Caco-2 (cell line): ENCODE results near the gene NOL3. TPM values are rescaled to one million over a fixed set of nuclear protein-coding genes. Genes with fewer than 3 reads are reported as not detected.

Experiments
- BruUV-seq: library from RNA; stranded (reverse); fragments of 400-500 nt; replicated peaks from 2 replicates; lab custom pipeline; 2021; lab: Mats Ljungman, UMichigan
- CTCF ChIA-PET: fragments of 300-600 bp; sonication (Branson Sonifier 250); formaldehyde crosslinking; loops from one replicate; lab custom pipeline; 2022; ENCODE audit warnings: antibody characterized with exemption; lab: Charles Lee
- POLR2A ChIA-PET: fragments of 300-600 bp; sonication (Branson Sonifier 250); formaldehyde crosslinking; loops from one replicate; lab custom pipeline; 2022; ENCODE audit warnings: antibody characterized with exemption; lab: Charles Lee
- DNase-seq, 2 experiments: peaks; one replicate each; pipeline versions ENCODE4 v3.0.0 to v3.0.0-alpha.2; 2020 to 2022
- H3K27me3 ChIP-seq: replicated peaks from 2 replicates; pipeline ENCODE4 v1.6.0; 2011; ENCODE audit warnings: low read length; ENCODE audit not compliant: control insufficient read depth, insufficient read depth
- H3K36me3 ChIP-seq: 2 replicates; pipeline ENCODE4 v1.5.1; 2011; ENCODE audit warnings: low read length; ENCODE audit not compliant: control insufficient read depth, insufficient read depth
- H3K4me1 ChIP-seq: fragments of 250-450 bp; sonication (Bioruptor Pico); 2 replicates; pipeline ENCODE4 v1.5.1; 2020; ENCODE audit warnings: mild to moderate bottlenecking
- H3K4me3 ChIP-seq: 2 replicates; pipeline ENCODE4 v1.5.1; 2011; ENCODE audit warnings: low read depth, mild to moderate bottlenecking, control low read depth, low read length
- H3K9me3 ChIP-seq: fragments of 250-450 bp; sonication (Bioruptor Pico); 2 replicates; pipeline ENCODE4 v1.5.1; 2020; ENCODE audit warnings: mild to moderate bottlenecking, moderate library complexity
- H3K27ac Mint-ChIP-seq: one replicate; pipeline ENCODE4 v1.8.0; 2022; ENCODE audit warnings: mixed read lengths; ENCODE audit not compliant: unreplicated experiment
- H3K27me3 Mint-ChIP-seq: one replicate; pipeline ENCODE4 v1.8.0; 2022; ENCODE audit warnings: mixed read lengths; ENCODE audit not compliant: insufficient read depth, unreplicated experiment
- H3K36me3 Mint-ChIP-seq: one replicate; pipeline ENCODE4 v1.8.0; 2022; ENCODE audit warnings: mild to moderate bottlenecking, mixed read lengths; ENCODE audit not compliant: insufficient read depth, unreplicated experiment
- H3K4me1 Mint-ChIP-seq: one replicate; pipeline ENCODE4 v1.8.0; 2022; ENCODE audit warnings: low read depth, mixed read lengths; ENCODE audit not compliant: unreplicated experiment
- H3K4me3 Mint-ChIP-seq: one replicate; pipeline ENCODE4 v1.8.0; 2022; ENCODE audit warnings: mild to moderate bottlenecking, moderate library complexity, mixed read lengths; ENCODE audit not compliant: unreplicated experiment
- H3K9me3 Mint-ChIP-seq: one replicate; pipeline ENCODE4 v1.8.0; 2022; ENCODE audit warnings: mixed read lengths; ENCODE audit not compliant: unreplicated experiment
- CTCF ChIP-seq, 2 experiments: fragments of 200-600 bp in 1 of 2; IDR thresholded peaks; 1 replicate in 1 of 2; 2 replicates in 1 of 2; pipeline versions ENCODE4 v1.5.1 to v1.8.0; 2011 to 2022; ENCODE audit warnings: antibody characterized with exemption in 1 of 2, control low read depth in 1 of 2, inconsistent platforms in 1 of 2, low read depth in 1 of 2, low read length in 1 of 2, mild to moderate bottlenecking in 1 of 2, moderate library complexity in 1 of 2; ENCODE audit not compliant: insufficient read depth in 1 of 2, severe bottlenecking in 1 of 2, unreplicated experiment in 1 of 2
- intact Hi-C: fragments of 100-400 bp; cut with micrococcal nuclease; formaldehyde crosslinking; loops from one replicate; pipeline ENCODE4 v1.10.0; 2022; ENCODE audit not compliant: unreplicated experiment
- total RNA-seq: library from RNA; stranded (reverse); gene quantifications from 2 replicates; pipeline ENCODE4 v1.2.3, GENCODE V29; 2022

The NOL3 gene
- total RNA-seq, 1 experiment from 2014 or later: 17.4 TPM

GRCh38 chr16:67211674-67212073 is 41.3 kb downstream of the NOL3 start:
- BruUV-seq: no TSS peak
- ChIA-PET POLR2A (no interaction called here), CTCF (interaction anchor here (0.7 to 2.5 kb wide), 2 partner anchors 13 to 258 kb away, joined by 3 to 5 read pairs; partner anchors contain the start of gene ELMO3)
- H3K9me3 Mint-ChIP-seq: no peaks in the 10 kb centered on the region
- H3K4me1 Mint-ChIP-seq: peaks cover 8% of the 10 kb centered on the region
- intact Hi-C loops: no loop called here
- no peak overlapping the region for H3K4me3 Mint-ChIP-seq
- H3K27me3 Mint-ChIP-seq: no peaks in the 10 kb centered on the region
- Histone ChIP-seq H3K36me3 (no peaks in the 10 kb centered on the region), H3K4me3 (no peak overlapping the region), H3K27me3 (no peaks in the 10 kb centered on the region), H3K4me1 (peaks cover 28% of the 10 kb centered on the region; the same call in 1 of the 2 replicates), H3K9me3 (no peaks in the 10 kb centered on the region)
- no peak overlapping the region for H3K27ac Mint-ChIP-seq
- no peak for TF ChIP-seq CTCF (IDR thresholded peaks at IDR 0.05; ENCODE audit: insufficient read depth in 1 of 2, low read depth in 1 of 2, low read length in 1 of 2, severe bottlenecking in 1 of 2, unreplicated experiment in 1 of 2)
- H3K36me3 Mint-ChIP-seq: peaks cover 20% of the 10 kb centered on the region
- DNase-seq: no peak

- ChIA-PET CTCF (interaction anchor here (2.5 kb wide), 1 partner anchor 14 kb away, joined by 5 read pairs; the partner anchor contains the start of gene ELMO3), POLR2A (no interaction called here)
- Histone ChIP-seq H3K9me3 (no peaks in the 10 kb centered on the region), H3K4me3 (no peak overlapping the region), H3K4me1 (peaks cover 17% of the 10 kb centered on the region; the same call in 1 of the 2 replicates), H3K36me3 (no peaks in the 10 kb centered on the region), H3K27me3 (no peaks in the 10 kb centered on the region)
- peaks cover 14% of the 10 kb centered on the region for H3K36me3 Mint-ChIP-seq
- H3K9me3 Mint-ChIP-seq: no peaks in the 10 kb centered on the region
- BruUV-seq: no TSS peak
- H3K4me3 Mint-ChIP-seq: no peak overlapping the region
- H3K27ac Mint-ChIP-seq: no peak overlapping the region
- peaks cover 7% of the 10 kb centered on the region for H3K4me1 Mint-ChIP-seq
- no peak for DNase-seq
- no peaks in the 10 kb centered on the region for H3K27me3 Mint-ChIP-seq
- no peak for TF ChIP-seq CTCF (IDR thresholded peaks at IDR 0.05; ENCODE audit: insufficient read depth in 1 of 2, low read depth in 1 of 2, low read length in 1 of 2, severe bottlenecking in 1 of 2, unreplicated experiment in 1 of 2)
- intact Hi-C loops: no loop called here
These were observed 42.4 kb downstream of the NOL3 start for GRCh38 chr16:67212766-67213165.

- DNase-seq: no peak
- H3K4me1 Mint-ChIP-seq: peaks cover 7% of the 10 kb centered on the region
- peaks cover 15% of the 10 kb centered on the region; the same call in 1 of the 2 replicates for H3K4me1 ChIP-seq
- H3K36me3 ChIP-seq: no peaks in the 10 kb centered on the region
- no peaks in the 10 kb centered on the region for H3K9me3 ChIP-seq
- intact Hi-C loops: no loop called here
- H3K4me3 Mint-ChIP-seq: no peak overlapping the region
- H3K27me3 Mint-ChIP-seq: no peaks in the 10 kb centered on the region
- CTCF ChIA-PET: no interaction called here
- POLR2A ChIA-PET: interaction anchor here (1.0 kb wide), 1 partner anchor 13 kb away, joined by 4 read pairs; the partner anchor contains the start of gene TMEM208
- no peaks in the 10 kb centered on the region for H3K9me3 Mint-ChIP-seq
- no TSS peak for BruUV-seq
- H3K27me3 ChIP-seq: no peaks in the 10 kb centered on the region
- H3K36me3 Mint-ChIP-seq: peaks cover 13% of the 10 kb centered on the region
- H3K4me3 ChIP-seq: no peak overlapping the region
- TF ChIP-seq CTCF (IDR thresholded peaks at IDR 0.05; ENCODE audit: insufficient read depth in 1 of 2, low read depth in 1 of 2, low read length in 1 of 2, severe bottlenecking in 1 of 2, unreplicated experiment in 1 of 2): no peak
- H3K27ac Mint-ChIP-seq: no peak overlapping the region
These were observed 43.1 kb downstream of the NOL3 start for GRCh38 chr16:67213197-67214019.
